GM12892 (cell line): ENCODE data around the gene SLC16A1.

Experiments
- POLR2A ChIP-seq: IDR thresholded peaks from 2 replicates; pipeline ENCODE4 v1.6.1; 2011; ENCODE audit warnings: low read depth, low read length, control low read depth
- POLR2AphosphoS5 ChIP-seq: IDR thresholded peaks from 2 replicates; pipeline ENCODE4 v1.6.1; 2011; ENCODE audit warnings: low read depth, low read length, control low read depth

DNA sequence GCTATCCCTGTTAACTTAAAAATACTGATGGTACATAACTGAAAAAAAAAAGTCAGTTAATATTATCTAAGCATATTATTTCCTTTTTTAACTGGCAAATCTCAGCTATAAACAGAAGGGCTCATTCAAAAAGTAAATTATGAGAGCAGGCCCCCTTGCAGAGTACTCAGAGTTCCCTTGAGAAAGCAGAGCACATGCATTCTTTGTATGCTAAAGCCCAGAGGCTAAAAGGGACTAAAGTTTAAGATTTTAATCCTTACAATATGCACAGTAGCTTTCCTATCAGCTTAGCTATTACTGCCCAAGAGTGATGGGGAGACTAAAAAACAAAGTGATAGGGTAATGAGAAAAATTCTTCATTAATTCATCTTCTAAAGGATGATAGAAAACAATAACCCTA, 18.5 kb downstream of the SLC16A1 start:
- no peak for TF ChIP-seq POLR2AphosphoS5
- no peak for TF ChIP-seq POLR2A
